DOHH2 (cell line): ENCODE data around the gene CTSZ.

Experiments
- H3F3A ChIP-seq: fragments of 200-600 bp; sonication (generic), shearing (Covaris generic); 2 replicates; pipeline ENCODE4 v1.6.0; 2016; ENCODE audit warnings: antibody characterized with exemption, mild to moderate bottlenecking; ENCODE audit not compliant: control insufficient read depth, insufficient read depth
- H3K27ac ChIP-seq: fragments of 200-600 bp; sonication (generic); 2 replicates; pipeline ENCODE4 v1.5.1; 2014; ENCODE audit warnings: low read depth, mild to moderate bottlenecking, low read length, moderate library complexity
- H3K27me3 ChIP-seq: fragments of 200-600 bp; sonication (generic); 2 replicates; pipeline ENCODE4 v1.6.1; 2014; ENCODE audit warnings: mild to moderate bottlenecking, low read length, mixed read lengths; ENCODE audit not compliant: control insufficient read depth
- H3K36me3 ChIP-seq: fragments of 200-600 bp; sonication (generic); 2 replicates; pipeline ENCODE4 v1.6.1; 2014; ENCODE audit warnings: mild to moderate bottlenecking, low read length, moderate library complexity, mixed read lengths; ENCODE audit not compliant: control insufficient read depth
- H3K4me1 ChIP-seq: fragments of 200-600 bp; sonication (generic); 2 replicates; pipeline ENCODE4 v1.6.1; 2014; ENCODE audit warnings: mild to moderate bottlenecking, low read length, mixed read lengths; ENCODE audit not compliant: control insufficient read depth
- H3K4me2 ChIP-seq: fragments of 200-600 bp; sonication (generic); 2 replicates; pipeline ENCODE4 v1.6.0; 2014; ENCODE audit warnings: mild to moderate bottlenecking, low read length, moderate library complexity
- H3K4me3 ChIP-seq: fragments of 200-600 bp; sonication (generic); 2 replicates; pipeline ENCODE4 v1.5.1; 2014; ENCODE audit warnings: mild to moderate bottlenecking, low read length, mixed read lengths
- H3K79me2 ChIP-seq: fragments of 200-600 bp; sonication (generic); 2 replicates; pipeline ENCODE4 v1.6.1; 2014; ENCODE audit warnings: mild to moderate bottlenecking, low read length, mixed read lengths; ENCODE audit not compliant: control insufficient read depth
- H3K9me2 ChIP-seq: fragments of 200-600 bp; sonication (generic); replicated peaks from 2 replicates; pipeline ENCODE4 v1.6.1; 2014; ENCODE audit warnings: mild to moderate bottlenecking, low read length, mixed read lengths; ENCODE audit not compliant: control insufficient read depth
- H3K9me3 ChIP-seq: fragments of 200-600 bp; sonication (generic); 2 replicates; pipeline ENCODE4 v1.6.1; 2014; ENCODE audit warnings: antibody characterized with exemption, low read length, mixed read lengths; ENCODE audit not compliant: control insufficient read depth, insufficient read depth
- H4K20me1 ChIP-seq: fragments of 200-600 bp; sonication (generic); 2 replicates; pipeline ENCODE4 v1.6.0; 2014; ENCODE audit warnings: low read depth, mild to moderate bottlenecking, antibody characterized with exemption, low read length, moderate library complexity; ENCODE audit not compliant: control insufficient read depth, insufficient read depth
- CTCF ChIP-seq: fragments of 200-600 bp; sonication (generic); IDR thresholded peaks from one replicate; pipeline ENCODE4 v1.5.1; 2014; ENCODE audit warnings: antibody characterized with exemption, mild to moderate bottlenecking, low read depth, low read length; ENCODE audit not compliant: poor library complexity, severe bottlenecking
- EZH2phosphoT487 ChIP-seq: fragments of 200-600 bp; sonication (generic); IDR thresholded peaks from 2 replicates; pipeline ENCODE4 v1.6.1; 2017; ENCODE audit warnings: borderline replicate concordance, mild to moderate bottlenecking, antibody characterized with exemption, low read length, moderate library complexity, mixed read lengths

CTSZ gene

GRCh38 chr20:59022754-59023153 lies 15.7 kb upstream of the CTSZ start:
- Histone ChIP-seq H3K4me1 (peaks cover under 1% of the 10 kb centered on the region; the same call in 1 of the 2 replicates), H3K79me2 (peaks cover 22% of the 10 kb centered on the region), H3K27me3 (no peaks in the 10 kb centered on the region), H4K20me1 (peaks cover 9% of the 10 kb centered on the region; the same call in 1 of the 2 replicates), H3K4me3 (no peak overlapping the region), H3F3A (0 out of 2 replicates have a peak, but pooled peaks cover 8% of the 10 kb centered on the region), H3K9me3 (no peaks in the 10 kb centered on the region), H3K9me2 (no peaks in the 10 kb centered on the region), H3K27ac (no peak overlapping the region), H3K4me2 (no peak overlapping the region), H3K36me3 (peaks cover 54% of the 10 kb centered on the region)
- TF ChIP-seq CTCF (no peak), EZH2phosphoT487 (no peak)

- no peak overlapping the region for H3K4me2 ChIP-seq
- H3F3A ChIP-seq, result 0 out of 2 replicates have a peak, but pooled peaks cover 8% of the 10 kb centered on the region
- H3K27ac ChIP-seq, result no peak overlapping the region
- no peaks in the 10 kb centered on the region for H3K9me2 ChIP-seq
- H3K27me3 ChIP-seq, result no peaks in the 10 kb centered on the region
- H4K20me1 ChIP-seq, result 0 out of 2 replicates have a peak, but pooled peaks cover 6% of the 10 kb centered on the region
- H3K4me3 ChIP-seq, result no peak overlapping the region
- TF ChIP-seq CTCF (no peak), EZH2phosphoT487 (no peak)
- peaks cover 17% of the 10 kb centered on the region for H3K4me1 ChIP-seq
- H3K9me3 ChIP-seq, result no peaks in the 10 kb centered on the region
- H3K79me2 ChIP-seq, result peaks cover 7% of the 10 kb centered on the region
- H3K36me3 ChIP-seq, result peaks cover 37% of the 10 kb centered on the region
Measured at GRCh38 chr20:59020938-59021551, 14.0 kb upstream of the CTSZ start.

GRCh38 chr20:59019217-59019616 lies 12.2 kb upstream of the CTSZ start, which contains the start of gene TUBB1:
TUBB1 (plus strand) TSS chr20:59019429; CDS start chr20:59019523, 94 bp downstream.
- TF ChIP-seq EZH2phosphoT487 (no peak), CTCF (no peak)
- peaks cover 20% of the 10 kb centered on the region for H3K4me1 ChIP-seq
- no peak within 1 kb of the TSS for H3K4me3 ChIP-seq
- no peak within 1 kb of the TSS for H3K27ac ChIP-seq
- no peaks in the 10 kb centered on the region for H4K20me1 ChIP-seq
- 0 out of 2 replicates have a peak, but pooled peaks cover 8% of the 10 kb centered on the region for H3F3A ChIP-seq
- peaks cover 19% of the 10 kb centered on the region for H3K36me3 ChIP-seq
- no peaks in the 10 kb centered on the region for H3K9me3 ChIP-seq
- no peaks in the 10 kb centered on the region for H3K9me2 ChIP-seq
- H3K79me2 ChIP-seq, result no peaks in the 10 kb centered on the region
- no peaks in the 10 kb centered on the region for H3K27me3 ChIP-seq
- H3K4me2 ChIP-seq, result no peak within 1 kb of the TSS
